K562 (cell line): Measurements from ENCODE around the gene CSMD2. TPM values are rescaled to one million over a fixed set of nuclear protein-coding genes. Genes with fewer than 3 reads are reported as not detected.

Experiments used
- ATAC-seq: fragments of 200-7000 bp; cut with Tn5 transposase; 3 replicates; pipeline ENCODE4 v1.9.1; 2020; ENCODE audit warnings: moderate library complexity
- BruUV-seq: library from RNA; stranded (reverse); fragments of 400-500 nt; replicated peaks from 2 replicates; lab custom pipeline; 2021; lab: Mats Ljungman, UMichigan
- CTCF ChIA-PET: fragments of 300-600 bp; formaldehyde crosslinking; extraction: SDS; loops from one replicate; lab custom pipeline; 2021; ENCODE audit warnings: low intra/inter-chr PET ratio; lab: Yijun Ruan, JAX
- POLR2A ChIA-PET: fragments of 300-600, 350-650 bp; sonication (Branson Sonifier 250); formaldehyde crosslinking; extraction: SDS; loops from one replicate; lab custom pipeline; 2021; ENCODE audit warnings: antibody characterized with exemption, inconsistent platforms; lab: Yijun Ruan, JAX
- DNase-seq, 4 experiments: peaks; one replicate each; pipeline versions ENCODE4 v3.0.0 to v3.0.0-alpha.2; 2011 to 2018; ENCODE audit warnings: low spot score in 3 of 4, mixed read lengths in 3 of 4; ENCODE audit errors: extremely low read depth in 1 of 4
- FAIRE-seq: peaks from 2 replicates; lab custom pipeline; 2011; peaks lifted over from hg19 to GRCh38; lab: Jason Lieb, UNC
- H2AFZ ChIP-seq: 2 replicates; pipeline ENCODE4 v1.6.0; 2011; ENCODE audit warnings: low read depth, low read length, control low read depth, inconsistent platforms
- H3K27ac ChIP-seq: fragments of 200-600 bp; 3 replicates; pipeline ENCODE4 v1.8.0; 2011; ENCODE audit warnings: low read depth, mild to moderate bottlenecking, control low read depth, inconsistent platforms, low read length, moderate library complexity, mixed read lengths; ENCODE audit errors: extremely low read depth
- H3K27me3 ChIP-seq, 2 experiments: fragments of 300-600 bp in 1 of 2; 2 replicates in 1 of 2; 3 replicates in 1 of 2; pipeline versions ENCODE4 v1.6.0 to v1.8.0; 2011; ENCODE audit warnings: inconsistent platforms in 2 of 2, low read length in 2 of 2, mild to moderate bottlenecking in 1 of 2, mixed read lengths in 1 of 2, moderate library complexity in 1 of 2; ENCODE audit not compliant: control insufficient read depth in 2 of 2, insufficient read depth in 2 of 2
- H3K36me3 ChIP-seq: fragments of 300-600 bp; 3 replicates; pipeline ENCODE4 v1.8.0; 2011; ENCODE audit warnings: mild to moderate bottlenecking, low read length, inconsistent platforms; ENCODE audit not compliant: control insufficient read depth, insufficient read depth
- H3K4me1 ChIP-seq, 2 experiments: fragments of 200-600 bp in 1 of 2; replicated peaks in 1 of 2; 2 replicates in 1 of 2; 3 replicates in 1 of 2; pipeline versions ENCODE4 v1.5.1 to v1.8.0; 2011; ENCODE audit warnings: inconsistent platforms in 2 of 2, low read length in 2 of 2, mild to moderate bottlenecking in 1 of 2, mixed read lengths in 1 of 2, moderate library complexity in 1 of 2; ENCODE audit not compliant: control insufficient read depth in 2 of 2, insufficient read depth in 2 of 2
- H3K4me2 ChIP-seq: 2 replicates; pipeline ENCODE4 v1.6.1; 2011; ENCODE audit warnings: low read length, control low read depth, inconsistent platforms, mixed read lengths; ENCODE audit not compliant: insufficient read depth
- H3K4me3 ChIP-seq: fragments of 200-600 bp; sonication (generic), shearing (Covaris generic); 2 replicates; pipeline ENCODE4 v1.5.1; 2016; ENCODE audit warnings: control low read depth, inconsistent platforms
- H3K79me2 ChIP-seq: fragments of 200-600 bp; 3 replicates; pipeline ENCODE4 v1.8.0; 2011; ENCODE audit warnings: low read length, inconsistent platforms; ENCODE audit not compliant: control insufficient read depth, insufficient read depth
- H3K9ac ChIP-seq, 2 experiments: 2 replicates each; pipeline versions ENCODE4 v1.6.0 to v1.6.1; 2011; ENCODE audit warnings: low read depth in 2 of 2, low read length in 2 of 2, control low read depth in 1 of 2, inconsistent platforms in 1 of 2, mild to moderate bottlenecking in 1 of 2, mixed read lengths in 1 of 2; ENCODE audit not compliant: insufficient read depth in 1 of 2
- H3K9me1 ChIP-seq: one replicate; pipeline ENCODE4 v1.6.0; 2011; ENCODE audit warnings: inconsistent platforms, mild to moderate bottlenecking, low read length, moderate library complexity; ENCODE audit not compliant: control insufficient read depth, insufficient read depth
- H3K9me3 ChIP-seq: replicated peaks from 2 replicates; pipeline ENCODE4 v1.5.1; 2011; ENCODE audit warnings: low read depth, low read length, inconsistent platforms; ENCODE audit not compliant: control insufficient read depth, insufficient read depth
- H4K20me1 ChIP-seq: replicated peaks from 2 replicates; pipeline ENCODE4 v1.6.1; 2011; ENCODE audit warnings: low read length, inconsistent platforms, mixed read lengths; ENCODE audit not compliant: control insufficient read depth, insufficient read depth
- ARID3B ChIP-seq: fragments of 250-450 bp; sonication (Bioruptor Pico); IDR thresholded peaks from 2 replicates; pipeline ENCODE4 v1.4.0; 2020; ENCODE audit warnings: borderline replicate concordance
- BDP1 ChIP-seq: IDR thresholded peaks from 3 replicates; pipeline ENCODE4 v1.6.1; 2011; ENCODE audit not compliant: insufficient read length, insufficient read depth
- CTCFL ChIP-seq: IDR thresholded peaks from 2 replicates; pipeline ENCODE4 v1.6.1; 2011; ENCODE audit warnings: borderline replicate concordance, low read depth, mild to moderate bottlenecking, moderate library complexity, low read length; ENCODE audit not compliant: insufficient read depth, poor library complexity, severe bottlenecking
- ETV1 ChIP-seq: fragments of 450-650 bp; conservative IDR thresholded peaks from 2 replicates; pipeline ENCODE4 v1.6.1; 2016; ENCODE audit warnings: missing genetic modification characterization, control low read depth, low read depth, missing compliant biosample characterization
- FOXA1 ChIP-seq: fragments of 450-650 bp; IDR thresholded peaks from 2 replicates; pipeline ENCODE4 v1.6.1; 2016; ENCODE audit warnings: mild to moderate bottlenecking, borderline replicate concordance
- FOXK1 ChIP-seq: sonication (generic); formaldehyde crosslinking; IDR thresholded peaks from 2 replicates; pipeline ENCODE4 v1.8.0; 2022; ENCODE audit warnings: missing genetic modification reagents, mild to moderate bottlenecking, borderline replicate concordance
- LCOR ChIP-seq: sonication (generic); formaldehyde crosslinking; IDR thresholded peaks from 2 replicates; pipeline ENCODE4 v1.8.0; 2022; ENCODE audit warnings: mild to moderate bottlenecking, missing genetic modification reagents
- MTA1 ChIP-seq: fragments of 450-650 bp; IDR thresholded peaks from 2 replicates; pipeline ENCODE4 v1.6.1; 2017; ENCODE audit warnings: borderline replicate concordance
- MXD1 ChIP-seq: fragments of 250-450 bp; sonication (Bioruptor Pico); IDR thresholded peaks from 2 replicates; pipeline ENCODE4 v1.8.0; 2021; ENCODE audit warnings: borderline replicate concordance, mild to moderate bottlenecking, moderate library complexity; ENCODE audit not compliant: poor library complexity, severe bottlenecking
- NFYB ChIP-seq: IDR thresholded peaks from 2 replicates; pipeline ENCODE4 v1.6.1; 2011; ENCODE audit warnings: mild to moderate bottlenecking, moderate library complexity; ENCODE audit not compliant: insufficient read length; ENCODE audit errors: extremely low read depth
- PHB2 ChIP-seq: fragments of 450-650 bp; IDR thresholded peaks from 2 replicates; pipeline ENCODE4 v1.6.1; 2017; ENCODE audit warnings: low read depth
- PYGO2 ChIP-seq: fragments of 450-650 bp; IDR thresholded peaks from 2 replicates; pipeline ENCODE4 v1.6.1; 2016; ENCODE audit warnings: mild to moderate bottlenecking, missing genetic modification characterization, moderate library complexity, missing compliant biosample characterization
- SNRNP70 ChIP-seq: fragments of 200-400 bp; formaldehyde crosslinking; optimal IDR thresholded peaks from 2 replicates; pipeline ENCODE3; 2017; ENCODE audit warnings: low read depth, low read length
- TAL1 ChIP-seq: fragments of 450-650 bp; IDR thresholded peaks from 2 replicates; pipeline ENCODE4 v1.6.1; 2016; ENCODE audit warnings: mild to moderate bottlenecking
- TBL1XR1 ChIP-seq, 2 experiments: IDR thresholded peaks; 2 replicates each; pipeline ENCODE4 v1.6.1; 2012; ENCODE audit warnings: improper control_type of control experiment in 2 of 2, low read length in 2 of 2, mild to moderate bottlenecking in 1 of 2
- TEAD4 ChIP-seq, 2 experiments: sonication (generic) in 1 of 2; formaldehyde crosslinking in 1 of 2; IDR thresholded peaks; 2 replicates each; pipeline versions ENCODE4 v1.6.1 to v1.8.0; 2012 to 2022; ENCODE audit warnings: borderline replicate concordance in 1 of 2, inconsistent platforms in 1 of 2, low read length in 1 of 2, mild to moderate bottlenecking in 1 of 2, missing genetic modification reagents in 1 of 2
- ZNF253 ChIP-seq: fragments of 250-450 bp; sonication (Bioruptor Pico); conservative IDR thresholded peaks from 2 replicates; pipeline ENCODE4 v1.6.1; 2021; ENCODE audit warnings: mild to moderate bottlenecking
- ZNF780A ChIP-seq: fragments of 250-450 bp; sonication (Bioruptor Pico); IDR thresholded peaks from 2 replicates; pipeline ENCODE4 v1.5.0; 2021; ENCODE audit warnings: mild to moderate bottlenecking
- WGBS: fragments of 100-300 bp; shearing (Covaris generic); methylation state at CpG from one replicate; pipeline ENCODE4 v1.1.6; 2016; ENCODE audit warnings: low coverage, mixed read lengths; ENCODE audit not compliant: insufficient coverage; ENCODE audit errors: missing lambda C conversion rate; 5-methylcytosine and 5-hydroxymethylcytosine counted together
- in situ Hi-C: fragments of 300-500 bp; cut with MboI; formaldehyde crosslinking; loops from 4 replicates; pipeline ENCODE4 v1.15.0; 2018; ENCODE audit warnings: inconsistent platforms, mixed read lengths
- intact Hi-C: fragments of 100-400 bp; cut with micrococcal nuclease; formaldehyde crosslinking; loops from 2 replicates; pipeline ENCODE4 v1.14.2; 2022
- polyA plus RNA-seq, 8 experiments: library from polyadenylated mRNA; depleted of rRNA in 4 of 8; stranded (reverse) in 5 of 8; unstranded in 3 of 8; fragments of >200 nt; fragmentation: Nextera tagmentation in 2 of 8; fragmentation: Illumina TruSeq in 1 of 8; extraction: Ambion mirVana in 2 of 8; extraction: Trizol in 1 of 8; gene quantifications; 2 replicates each; pipeline versions ENCODE4 v1.2.1 to v1.2.3, GENCODE V29; 2011 to 2014; ENCODE audit warnings: inconsistent platforms in 1 of 8, missing spikeins in 1 of 8
- total RNA-seq, 7 experiments: library from RNA; depleted of rRNA in 6 of 7; stranded (reverse); fragments of >200 nt in 6 of 7; fragmentation: Illumina TruSeq in 2 of 7; extraction: Trizol in 2 of 7; gene quantifications; 2 replicates each; pipeline versions ENCODE4 v1.2.1 to v1.2.3, GENCODE V29; 2011 to 2021; ENCODE audit warnings: low replicate concordance in 1 of 7

Gene CSMD2
- total and polyA plus RNA-seq, 9 of the 15 experiments (the other 6 are each of a cell fraction or from before 2014, with no cell fraction given) = not detected

- POLR2A ChIA-PET = no interaction called here
- TF ChIP-seq MXD1 (CRISPR knock-in tag) = no peak
- no peak for TF ChIP-seq LCOR (CRISPR knock-in tag)
- no peak for TF ChIP-seq ZNF253 (CRISPR knock-in tag)
- no peak for TF ChIP-seq FOXK1
- no peak for TF ChIP-seq TAL1
- no peak for TF ChIP-seq NFYB
- TF ChIP-seq PYGO2 (tag) = no peak
- no peak for TF ChIP-seq TBL1XR1 (IDR thresholded peaks at IDR 0.05; ENCODE audit: low read length in 2 of 2)
- TF ChIP-seq ARID3B (CRISPR knock-in tag) = no peak
- TF ChIP-seq ZNF780A (CRISPR knock-in tag) = no peak
- TF ChIP-seq MTA1 = no peak
- no peak for TF ChIP-seq BDP1
- TF ChIP-seq CTCFL = no peak
- TF ChIP-seq SNRNP70 = no peak
- no peak for TF ChIP-seq TEAD4 (IDR thresholded peaks at IDR 0.05; ENCODE audit: low read length)
- TF ChIP-seq TEAD4 (CRISPR knock-in tag; IDR thresholded peaks at IDR 0.05; ENCODE audit: borderline replicate concordance) = no peak
- no peak for TF ChIP-seq ETV1 (tag)
- TF ChIP-seq PHB2 = no peak
- TF ChIP-seq FOXA1 = no peak
Observed at GRCh38 chr1:33802268-33802667, 362.8 kb downstream of the CSMD2 start.

More at GRCh38 chr1:33802268-33802667, 362.8 kb downstream of the CSMD2 start:
- no peak overlapping the region for H2AFZ ChIP-seq
- H3K4me1 ChIP-seq = no peaks in the 10 kb centered on the region
- WGBS = 0% methylated on average over 2 of the region's 2 CpGs
- no peak overlapping the region for H3K4me2 ChIP-seq
- no peak overlapping the region for H3K4me3 ChIP-seq
- H3K27ac ChIP-seq = no peak overlapping the region
- no peak overlapping the region for H3K9ac ChIP-seq
- DNase-seq = no peak
- no peaks in the 10 kb centered on the region for H3K9me1 ChIP-seq
- H3K36me3 ChIP-seq = no peaks in the 10 kb centered on the region
- CTCF ChIA-PET = no interaction called here
- in situ Hi-C loops (no loop called here), intact Hi-C loops (no loop called here)
- BruUV-seq = no TSS peak
- H3K27me3 ChIP-seq = no peaks in the 10 kb centered on the region
- FAIRE-seq = no peak
- no peaks in the 10 kb centered on the region for H3K9me3 ChIP-seq
- no peaks in the 10 kb centered on the region for H4K20me1 ChIP-seq
- H3K79me2 ChIP-seq = no peaks in the 10 kb centered on the region
- no peak for ATAC-seq
